WTC11 (cell line): ENCODE results near the gene SMAD5. TPM values are rescaled to one million over a fixed set of nuclear protein-coding genes. Genes with fewer than 3 reads are reported as not detected.

Source experiments
- ATAC-seq: fragments of 200-7000 bp; cut with Tn5 transposase; 2 replicates; pipeline ENCODE4 v1.10.0; 2021; ENCODE audit warnings: mild to moderate bottlenecking, moderate library complexity
- CTCF ChIA-PET: fragments of 300-600 bp; sonication (Branson Sonifier 250); formaldehyde crosslinking; loops from one replicate; lab custom pipeline; 2021; ENCODE audit warnings: antibody characterized with exemption; lab: Charles Lee
- POLR2A ChIA-PET: fragments of 350-600 bp; sonication (Branson Sonifier 250); formaldehyde crosslinking; loops from one replicate; lab custom pipeline; 2021; ENCODE audit warnings: antibody characterized with exemption; lab: Charles Lee
- DNase-seq: peaks from one replicate; pipeline ENCODE4 v3.0.0; 2021; ENCODE audit warnings: low spot score
- H3K27ac Mint-ChIP-seq: 2 replicates; pipeline ENCODE4 v1.8.0; 2021; ENCODE audit warnings: mixed read lengths
- H3K27me3 Mint-ChIP-seq: 2 replicates; pipeline ENCODE4 v1.8.0; 2021; ENCODE audit warnings: low read depth, mild to moderate bottlenecking, moderate library complexity, mixed read lengths
- H3K36me3 Mint-ChIP-seq: 2 replicates; pipeline ENCODE4 v1.8.0; 2021; ENCODE audit warnings: mixed read lengths
- H3K4me1 Mint-ChIP-seq: 2 replicates; pipeline ENCODE4 v1.8.0; 2022; ENCODE audit warnings: mixed read lengths
- H3K4me3 Mint-ChIP-seq: 2 replicates; pipeline ENCODE4 v1.8.0; 2021; ENCODE audit warnings: mild to moderate bottlenecking, moderate library complexity, mixed read lengths
- H3K9me3 Mint-ChIP-seq: 2 replicates; pipeline ENCODE4 v1.8.0; 2021; ENCODE audit warnings: mixed read lengths
- AR ChIP-seq: fragments of 250-450 bp; sonication (Bioruptor Pico); IDR thresholded peaks from 2 replicates; pipeline ENCODE4 v1.9.0; 2021; ENCODE audit warnings: mild to moderate bottlenecking
- CDX4 ChIP-seq: fragments of 250-450 bp; sonication (Bioruptor Pico); IDR thresholded peaks from 2 replicates; pipeline ENCODE4 v1.9.0; 2021; ENCODE audit warnings: moderate library complexity, mild to moderate bottlenecking, inconsistent platforms, borderline replicate concordance
- CTCF ChIP-seq: fragments of 200-600 bp; IDR thresholded peaks from 2 replicates; pipeline ENCODE4 v1.8.0; 2022; ENCODE audit warnings: antibody characterized with exemption
- FOXK1 ChIP-seq: sonication (generic); formaldehyde crosslinking; IDR thresholded peaks from 2 replicates; pipeline ENCODE4 v1.8.0; 2022; ENCODE audit warnings: mild to moderate bottlenecking, moderate library complexity, missing genetic modification reagents
- FOXP4 ChIP-seq: sonication (generic); formaldehyde crosslinking; IDR thresholded peaks from 2 replicates; pipeline ENCODE4 v1.8.0; 2022; ENCODE audit warnings: mild to moderate bottlenecking, missing genetic modification reagents
- GABPB1 ChIP-seq: sonication (generic); formaldehyde crosslinking; IDR thresholded peaks from 2 replicates; pipeline ENCODE4 v1.8.1; 2023; ENCODE audit warnings: mild to moderate bottlenecking, missing genetic modification reagents
- GRHL2 ChIP-seq: fragments of 250-450 bp; sonication (Bioruptor Pico); IDR thresholded peaks from 2 replicates; pipeline ENCODE4 v1.8.0; 2022; ENCODE audit warnings: mild to moderate bottlenecking, moderate library complexity; ENCODE audit not compliant: insufficient replicate concordance, severe bottlenecking
- IRF2 ChIP-seq: sonication (generic); formaldehyde crosslinking; IDR thresholded peaks from 2 replicates; pipeline ENCODE4 v1.8.0; 2022; ENCODE audit warnings: low read depth, missing genetic modification reagents, borderline replicate concordance
- MYBL2 ChIP-seq: sonication (generic); formaldehyde crosslinking; IDR thresholded peaks from 2 replicates; pipeline ENCODE4 v1.8.1; 2023; ENCODE audit warnings: mild to moderate bottlenecking, moderate library complexity, missing genetic modification reagents
- NFATC4 ChIP-seq: fragments of 250-450 bp; sonication (Bioruptor Pico); IDR thresholded peaks from 2 replicates; pipeline ENCODE4 v1.9.0; 2021; ENCODE audit warnings: mild to moderate bottlenecking
- PREB ChIP-seq: sonication (generic); formaldehyde crosslinking; IDR thresholded peaks from 2 replicates; pipeline ENCODE4 v1.8.1; 2022; ENCODE audit warnings: mild to moderate bottlenecking, missing genetic modification reagents, moderate library complexity, borderline replicate concordance
- TEAD1 ChIP-seq: sonication (generic); formaldehyde crosslinking; IDR thresholded peaks from 2 replicates; pipeline ENCODE4 v1.8.0; 2022; ENCODE audit warnings: mild to moderate bottlenecking, missing genetic modification reagents
- ZBTB21 ChIP-seq: sonication (generic); formaldehyde crosslinking; IDR thresholded peaks from 2 replicates; pipeline ENCODE4 v1.8.1; 2023; ENCODE audit warnings: mild to moderate bottlenecking, missing genetic modification reagents, borderline replicate concordance
- ZNF138 ChIP-seq: sonication (generic); formaldehyde crosslinking; conservative IDR thresholded peaks from 2 replicates; pipeline ENCODE4 v1.8.1; 2022; ENCODE audit warnings: mild to moderate bottlenecking, moderate library complexity, missing genetic modification reagents
- ZNF317 ChIP-seq: sonication (generic); formaldehyde crosslinking; IDR thresholded peaks from 2 replicates; pipeline ENCODE4 v1.8.1; 2023; ENCODE audit warnings: low read depth, mild to moderate bottlenecking, moderate library complexity, missing genetic modification reagents, borderline replicate concordance
- ZNF416 ChIP-seq: fragments of 250-450 bp; sonication (Bioruptor Pico); IDR thresholded peaks from 2 replicates; pipeline ENCODE4 v1.9.0; 2021; ENCODE audit warnings: mild to moderate bottlenecking, inconsistent platforms
- ZNF671 ChIP-seq: fragments of 250-450 bp; sonication (Bioruptor Pico); IDR thresholded peaks from 2 replicates; pipeline ENCODE4 v1.8.0; 2021; ENCODE audit warnings: mild to moderate bottlenecking
- ZSCAN18 ChIP-seq: fragments of 250-450 bp; sonication (Bioruptor Pico); IDR thresholded peaks from 2 replicates; pipeline ENCODE4 v2.1.2; 2022; ENCODE audit warnings: mild to moderate bottlenecking, moderate library complexity
- total RNA-seq: library from RNA; stranded (reverse); gene quantifications from 3 replicates; pipeline ENCODE4 v1.2.3, GENCODE V29; 2021

Gene SMAD5
- total RNA-seq, 1 experiment from 2014 or later: 65.2 TPM

- no peaks in the 10 kb centered on the region; the same call in 1 of the 2 replicates for H3K27me3 Mint-ChIP-seq
- ChIA-PET CTCF (no interaction called here), POLR2A (no interaction called here)
- no peak overlapping the region for H3K4me3 Mint-ChIP-seq
- H3K9me3 Mint-ChIP-seq: no peaks in the 10 kb centered on the region
- no peaks in the 10 kb centered on the region for H3K4me1 Mint-ChIP-seq
- ATAC-seq (no peak), DNase-seq (no peak)
- no peak for TF ChIP-seq MYBL2 (CRISPR knock-in tag)
- TF ChIP-seq CDX4 (CRISPR knock-in tag): no peak
- no peak for TF ChIP-seq ZNF317 (CRISPR knock-in tag)
- TF ChIP-seq NFATC4 (CRISPR knock-in tag): no peak
- no peak for TF ChIP-seq FOXP4 (CRISPR knock-in tag)
- TF ChIP-seq CTCF: no peak
- no peak for TF ChIP-seq FOXK1 (CRISPR knock-in tag)
- no peak for TF ChIP-seq ZNF671 (CRISPR knock-in tag)
- no peak for TF ChIP-seq IRF2 (CRISPR knock-in tag)
- no peak for TF ChIP-seq ZNF138 (CRISPR knock-in tag)
- no peaks in the 10 kb centered on the region for H3K36me3 Mint-ChIP-seq
- no peak overlapping the region for H3K27ac Mint-ChIP-seq
Observed at GRCh38 chr5:136090319-136090718, 42.3 kb upstream of the SMAD5 start.

GRCh38 chr5:136094189-136094912, 38.3 kb upstream of the SMAD5 start:
- H3K36me3 Mint-ChIP-seq: no peaks in the 10 kb centered on the region
- H3K27me3 Mint-ChIP-seq: peaks cover 2% of the 10 kb centered on the region; the same call in 1 of the 2 replicates
- no peak overlapping the region for H3K27ac Mint-ChIP-seq
- DNase-seq (no peak), ATAC-seq (no peak)
- TF ChIP-seq TEAD1 (CRISPR knock-in tag) (no peak), ZNF416 (CRISPR knock-in tag) (no peak), ZSCAN18 (no peak), GABPB1 (CRISPR knock-in tag) (peak; percentile 72; the same call in 1 of the 2 replicates), AR (no peak), GRHL2 (CRISPR knock-in tag) (no peak), ZBTB21 (CRISPR knock-in tag) (no peak), PREB (CRISPR knock-in tag) (no peak)
- POLR2A ChIA-PET: interaction anchor here (0.6 kb wide), 1 partner anchor 125 kb away, joined by 3 read pairs; no protein-coding TSS in a partner anchor
- CTCF ChIA-PET: no interaction called here
- no peaks in the 10 kb centered on the region for H3K9me3 Mint-ChIP-seq
- H3K4me3 Mint-ChIP-seq: no peak overlapping the region
- peaks cover 13% of the 10 kb centered on the region for H3K4me1 Mint-ChIP-seq
